ENCODE measurements around the gene CHRNE.

CHRNE gene

DNA sequence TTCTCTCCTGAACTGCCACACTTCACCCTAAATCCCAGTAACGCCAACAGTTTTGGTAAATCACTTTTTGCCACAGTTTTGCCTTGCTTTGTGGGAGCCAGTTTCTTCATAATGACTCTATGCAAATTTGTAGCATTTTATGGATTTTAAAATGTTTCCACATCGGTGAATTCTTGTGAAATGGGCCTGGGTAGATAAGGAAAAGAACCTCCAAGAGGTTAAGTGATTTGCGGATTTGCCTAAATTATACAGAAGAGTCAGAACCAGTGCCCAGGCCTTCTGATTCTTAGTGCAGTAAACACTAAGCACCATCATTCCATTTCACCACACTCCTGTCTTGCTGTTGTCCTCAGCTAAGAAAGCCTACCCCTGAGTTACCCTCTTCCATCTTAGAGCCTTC, 51.8 kb downstream of the CHRNE start:
- no peak for DNase-seq

DNA sequence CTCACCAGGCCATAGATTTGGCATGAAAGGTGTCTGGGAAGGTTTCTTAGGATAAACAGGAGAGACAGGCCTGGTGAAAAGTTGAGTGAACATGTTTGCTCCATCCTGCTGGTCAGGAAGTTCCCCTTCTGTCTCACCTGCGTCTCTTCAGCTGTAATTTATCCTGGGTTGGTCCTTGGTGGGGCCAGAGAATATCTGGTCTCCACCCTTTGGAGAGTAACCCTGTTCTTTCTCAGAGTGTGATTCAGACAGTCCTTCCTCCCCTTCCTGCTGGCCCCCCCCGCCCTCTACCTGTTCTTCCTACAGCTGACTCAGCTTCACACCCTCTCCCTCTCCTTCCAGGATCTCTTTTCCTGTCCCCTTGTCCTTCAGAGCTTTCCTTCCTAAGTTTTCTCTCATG, 52.7 kb downstream of the CHRNE start:
- no peak for DNase-seq

DNA sequence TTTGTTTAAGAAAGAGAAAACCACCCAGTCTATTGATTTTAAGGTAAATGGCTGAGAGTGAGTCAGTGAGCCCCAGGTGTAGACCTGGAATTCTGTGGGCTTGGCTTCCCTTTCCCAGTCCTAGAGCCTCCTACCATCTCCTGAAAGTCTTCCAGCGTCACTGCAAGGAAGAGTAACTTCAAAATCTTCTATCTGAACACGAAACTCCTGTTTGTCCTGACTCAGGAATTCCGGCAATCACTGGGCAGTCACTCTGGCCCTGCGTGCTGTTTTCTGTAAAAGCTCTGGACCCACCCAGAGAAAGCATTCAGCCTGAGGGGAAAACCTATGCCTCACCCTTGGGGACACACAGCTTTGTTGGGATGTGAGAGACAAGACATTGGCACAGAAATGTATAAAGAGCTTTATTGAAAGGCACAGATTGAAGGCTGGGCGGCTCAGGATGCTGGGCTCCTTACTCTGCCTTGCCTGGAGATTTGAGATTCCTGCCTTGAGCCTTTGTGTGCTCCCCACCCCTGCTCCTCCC, 53.8 kb downstream of the CHRNE start:
- DNase-seq = no peak

Data from NCI-H2107 (cell line).